ENCODE measurements around the gene TENT4B. TPM values are rescaled to one million over a fixed set of nuclear protein-coding genes. Genes with fewer than 3 reads are reported as not detected.

Gene TENT4B
- 10 to 100 TPM in 2 of 4 donors, 1 to 10 TPM in 2; 5.9 to 24.7 (median 12.7) TPM for total RNA-seq

- intact Hi-C loops (cut with DNase I; ENCODE audit: low total_unique reads), result loop anchor here (5.0 kb wide), 1 partner anchor 54 kb away; no protein-coding TSS in a partner anchor
- TF ChIP-seq CTCF (IDR thresholded peaks at IDR 0.05) (no peak), POLR2A (IDR thresholded peaks at IDR 0.05) (peak; percentile 67 to 92)
- H3K27me3 ChIP-seq, result no peaks in the 10 kb centered on the region
- no peaks in the 10 kb centered on the region for H3K4me1 ChIP-seq
- peak; percentile 83 to 86 for DNase-seq
- H3K27ac ChIP-seq, result peak within 1 kb of the TSS; percentile 96 to 99
- H3K4me3 ChIP-seq, result peak within 1 kb of the TSS; percentile 80 to 91
- H3K9me3 ChIP-seq, result no peaks in the 10 kb centered on the region
- H3K36me3 ChIP-seq, result no peaks in the 10 kb centered on the region
Observed at GRCh38 chr16:50152807-50153595, at the start of gene TENT4B. Gene TENT4B (plus strand): TSS chr16:50153306. CDS start chr16:50153622, 316 bp downstream.

- DNase-seq, result no peak
- TF ChIP-seq CTCF (IDR thresholded peaks at IDR 0.05), result no peak
- no peak for TF ChIP-seq POLR2A (IDR thresholded peaks at IDR 0.05)
- Histone ChIP-seq H3K9me3 (no peaks in the 10 kb centered on the region), H3K4me1 (no peaks in the 10 kb centered on the region), H3K36me3 (no peaks in the 10 kb centered on the region), H3K27ac (no peak overlapping the region), H3K27me3 (no peaks in the 10 kb centered on the region), H3K4me3 (no peak overlapping the region)
- intact Hi-C loops (cut with DNase I; ENCODE audit: low total_unique reads), result no loop called here
Observed at GRCh38 chr16:50103764-50104163, 49.3 kb upstream of the TENT4B start.

- no peak for DNase-seq
- Histone ChIP-seq H3K4me3 (no peak overlapping the region), H3K4me1 (no peaks in the 10 kb centered on the region), H3K27ac (no peak overlapping the region), H3K9me3 (no peaks in the 10 kb centered on the region), H3K36me3 (no peaks in the 10 kb centered on the region), H3K27me3 (no peaks in the 10 kb centered on the region)
- intact Hi-C loops (cut with DNase I; ENCODE audit: low total_unique reads), result no loop called here
- TF ChIP-seq CTCF (IDR thresholded peaks at IDR 0.05), result no peak
- TF ChIP-seq POLR2A (IDR thresholded peaks at IDR 0.05), result no peak
Observed at GRCh38 chr16:50114357-50115129, 38.6 kb upstream of the TENT4B start.

GRCh38 chr16:50120711-50121110, 32.4 kb upstream of the TENT4B start:
- H3K4me1 ChIP-seq, result no peaks in the 10 kb centered on the region
- no peaks in the 10 kb centered on the region for H3K36me3 ChIP-seq
- intact Hi-C loops (cut with DNase I; ENCODE audit: low total_unique reads), result no loop called here
- no peaks in the 10 kb centered on the region for H3K9me3 ChIP-seq
- DNase-seq, result no peak
- H3K27ac ChIP-seq, result no peak overlapping the region
- no peak overlapping the region for H3K4me3 ChIP-seq
- H3K27me3 ChIP-seq, result no peaks in the 10 kb centered on the region
- TF ChIP-seq POLR2A (IDR thresholded peaks at IDR 0.05), result no peak
- no peak for TF ChIP-seq CTCF (IDR thresholded peaks at IDR 0.05)

- no peaks in the 10 kb centered on the region for H3K36me3 ChIP-seq
- no peaks in the 10 kb centered on the region for H3K9me3 ChIP-seq
- H3K4me3 ChIP-seq, result no peak overlapping the region
- H3K27me3 ChIP-seq, result no peaks in the 10 kb centered on the region
- no peak for TF ChIP-seq POLR2A (IDR thresholded peaks at IDR 0.05)
- no peak for TF ChIP-seq CTCF (IDR thresholded peaks at IDR 0.05)
- no peak for DNase-seq
- H3K4me1 ChIP-seq, result no peaks in the 10 kb centered on the region
- intact Hi-C loops (cut with DNase I; ENCODE audit: low total_unique reads), result no loop called here
- no peak overlapping the region for H3K27ac ChIP-seq
Observed at GRCh38 chr16:50121278-50121677, 31.8 kb upstream of the TENT4B start.
